Brain microvascular endothelial cell (primary cell): ENCODE results near the gene SAMD5.

ENCODE experiments used
- DNase-seq: peaks from one replicate; pipeline ENCODE4 v3.0.0-alpha.2; 2020
- H3K27ac ChIP-seq: fragments of 250-450 bp; sonication (Bioruptor Pico); 2 replicates; pipeline ENCODE4 v1.5.1; 2020; ENCODE audit warnings: mild to moderate bottlenecking, moderate library complexity
- H3K27me3 ChIP-seq: fragments of 250-450 bp; sonication (Bioruptor Pico); replicated peaks from 2 replicates; pipeline ENCODE4 v1.5.1; 2020; ENCODE audit warnings: mild to moderate bottlenecking
- H3K36me3 ChIP-seq: fragments of 250-450 bp; sonication (Bioruptor Pico); replicated peaks from 2 replicates; pipeline ENCODE4 v1.5.1; 2020; ENCODE audit warnings: mild to moderate bottlenecking
- H3K4me3 ChIP-seq: 2 replicates; pipeline ENCODE4 v1.5.1; 2011; ENCODE audit warnings: low read depth, mild to moderate bottlenecking, control low read depth, low read length, moderate library complexity
- CTCF ChIP-seq: IDR thresholded peaks from 2 replicates; pipeline ENCODE4 v1.5.1; 2011; ENCODE audit warnings: low read depth, mild to moderate bottlenecking, moderate library complexity, low read length, control low read depth, inconsistent platforms; ENCODE audit errors: missing control alignments
- in situ Hi-C: cut with HindIII; loops from 2 replicates; pipeline ENCODE4 v1.10.0; 2017; ENCODE audit warnings: low sequenced_read_pairs, low pct_ligation_motif_present

SAMD5 gene

GRCh38 chr6:147479857-147480256 lies 28.6 kb upstream of the SAMD5 start:
- in situ Hi-C loops = no loop called here
- TF ChIP-seq CTCF = no peak
- H3K4me3 ChIP-seq = no peak overlapping the region
- no peaks in the 10 kb centered on the region for H3K36me3 ChIP-seq
- H3K27me3 ChIP-seq = no peaks in the 10 kb centered on the region
- DNase-seq = no peak
- no peak overlapping the region for H3K27ac ChIP-seq

- no peak overlapping the region for H3K4me3 ChIP-seq
- no peak overlapping the region for H3K27ac ChIP-seq
- in situ Hi-C loops = no loop called here
- no peaks in the 10 kb centered on the region for H3K27me3 ChIP-seq
- no peaks in the 10 kb centered on the region for H3K36me3 ChIP-seq
- TF ChIP-seq CTCF = no peak
- DNase-seq = no peak
Measured at GRCh38 chr6:147486683-147487082, 21.8 kb upstream of the SAMD5 start.

- Histone ChIP-seq H3K4me3 (no peak overlapping the region), H3K36me3 (no peaks in the 10 kb centered on the region), H3K27ac (no peak overlapping the region), H3K27me3 (no peaks in the 10 kb centered on the region)
- no peak for DNase-seq
- in situ Hi-C loops = no loop called here
- TF ChIP-seq CTCF = no peak
Measured at GRCh38 chr6:147497472-147497871, 11.0 kb upstream of the SAMD5 start.

- no peak for DNase-seq
- Histone ChIP-seq H3K27me3 (no peaks in the 10 kb centered on the region), H3K27ac (no peak overlapping the region), H3K4me3 (no peak overlapping the region), H3K36me3 (no peaks in the 10 kb centered on the region)
- no peak for TF ChIP-seq CTCF
- in situ Hi-C loops = no loop called here
Measured at GRCh38 chr6:147503587-147503986, 4.9 kb upstream of the SAMD5 start.

GRCh38 chr6:147504848-147505247 lies 3.6 kb upstream of the SAMD5 start:
- in situ Hi-C loops = no loop called here
- DNase-seq = no peak
- no peak overlapping the region for H3K27ac ChIP-seq
- no peaks in the 10 kb centered on the region for H3K27me3 ChIP-seq
- no peak overlapping the region for H3K4me3 ChIP-seq
- no peak for TF ChIP-seq CTCF
- H3K36me3 ChIP-seq = no peaks in the 10 kb centered on the region

GRCh38 chr6:147506704-147507114 lies 1.8 kb upstream of the SAMD5 start:
- peak; percentile 49 for DNase-seq
- H3K27ac ChIP-seq = no peak overlapping the region
- peak overlapping the region; percentile 70 for H3K4me3 ChIP-seq
- H3K27me3 ChIP-seq = peaks cover 2% of the 10 kb centered on the region
- peak; percentile 83 for TF ChIP-seq CTCF
- no peaks in the 10 kb centered on the region for H3K36me3 ChIP-seq
- in situ Hi-C loops = no loop called here
